ENCODE results near the gene CCL4. TPM values are rescaled to one million over a fixed set of nuclear protein-coding genes. Genes with fewer than 3 reads are reported as not detected.

The CCL4 gene
- total RNA-seq = not detected in 2 replicates

DNA sequence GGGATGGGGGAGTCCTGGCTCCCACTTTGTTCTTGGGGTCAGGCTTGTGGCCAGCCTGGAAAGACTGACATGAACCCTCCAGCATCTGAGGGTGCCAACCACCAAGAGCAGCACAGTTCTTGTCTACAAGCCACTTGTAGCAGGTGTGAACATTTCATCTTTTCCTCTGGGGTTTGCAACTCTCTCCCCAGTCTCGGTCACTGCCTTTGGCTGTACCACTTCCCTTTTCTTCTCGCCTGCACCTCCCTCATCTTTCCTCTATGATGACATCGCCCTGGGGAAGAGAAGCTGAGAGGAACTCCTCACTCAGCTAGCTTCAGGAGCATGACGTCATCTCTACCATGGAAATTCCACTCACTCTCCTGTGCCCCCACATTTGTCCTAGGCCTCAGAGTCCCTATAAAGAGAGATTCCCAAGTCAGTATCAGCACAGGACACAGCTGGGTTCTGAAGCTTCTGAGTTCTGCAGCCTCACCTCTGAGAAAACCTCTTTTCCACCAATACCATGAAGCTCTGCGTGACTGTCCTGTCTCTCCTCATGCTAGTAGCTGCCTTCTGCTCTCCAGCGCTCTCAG lies at the start of gene CCL4:
Gene CCL4 (plus strand): TSS at position 427 of the 575 bp plus-strand sequence. CDS start 79 bp downstream, at position 506.

DNA sequence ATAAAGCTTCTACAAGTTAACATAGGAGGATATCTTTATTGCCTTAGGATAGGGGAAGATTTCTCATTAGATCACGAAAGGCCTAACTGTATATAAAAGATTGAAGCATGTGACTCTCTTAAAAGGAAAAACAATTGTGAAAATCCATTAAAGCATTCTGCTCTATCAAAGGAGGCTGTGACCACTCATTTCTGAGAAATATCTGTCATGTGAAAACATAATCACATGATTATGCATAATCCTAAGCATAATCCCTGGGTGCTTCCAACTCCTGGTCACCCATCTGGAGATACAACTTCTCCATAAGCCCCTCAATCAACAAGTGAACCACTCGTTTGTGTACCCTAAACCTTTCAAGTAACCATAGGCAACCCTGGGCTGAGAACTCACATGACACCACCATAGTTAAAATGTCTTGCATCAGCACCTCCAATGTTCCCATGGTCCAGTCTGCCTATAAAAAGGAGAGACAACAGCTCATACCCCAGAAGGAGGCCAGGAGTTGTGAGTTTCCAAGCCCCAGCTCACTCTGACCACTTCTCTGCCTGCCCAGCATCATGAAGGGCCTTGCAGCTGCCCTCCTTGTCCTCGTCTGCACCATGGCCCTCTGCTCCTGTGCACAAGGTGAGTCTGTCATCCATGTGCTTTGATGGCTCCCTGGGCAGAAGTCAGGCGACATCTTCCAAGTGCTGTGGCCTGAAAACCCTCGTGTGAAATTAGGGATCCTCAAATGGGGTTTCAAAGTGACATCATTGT lies 39.7 kb upstream of the CCL4 start, which contains the start of gene CCL18:
Gene CCL18 (plus strand): TSS at position 487 of the 756 bp plus-strand sequence. CDS start 71 bp downstream, at position 558.

GRCh38 chr17:36089888-36090836 lies 13.5 kb upstream of the CCL4 start, which contains the start of gene CCL3:
Gene CCL3, minus strand, starts transcription at chr17:36090143. Its CDS starts 85 bp downstream, at chr17:36090058.

Other genes with a start within 250 kb of the CCL4 start
- gene HEATR9, start 234.9 kb upstream of the CCL4 start, total RNA-seq = not detected in 2 replicates
- gene CCL5, start 223.5 kb upstream of the CCL4 start, total RNA-seq = 0.52 TPM in 1 of 2 replicates, not detected in the other
- gene RDM1, start 173.1 kb upstream of the CCL4 start, total RNA-seq = 0.13 and 0.80 TPM in 2 replicates
- gene LYZL6, start 160.1 kb upstream of the CCL4 start, total RNA-seq = not detected in 2 replicates
- not detected in 2 replicates for gene CCL16, start 122.3 kb upstream of the CCL4 start, total RNA-seq
- not detected in 2 replicates for gene CCL14, start 117.1 kb upstream of the CCL4 start, total RNA-seq
- not detected in 2 replicates for gene CCL15, start 102.3 kb upstream of the CCL4 start, total RNA-seq
- not detected in 2 replicates for gene CCL23, start 85.9 kb upstream of the CCL4 start, total RNA-seq
- not detected in 2 replicates for gene CCL18, start 39.6 kb upstream of the CCL4 start, total RNA-seq
- not detected in 2 replicates for gene CCL3, start 13.7 kb upstream of the CCL4 start, total RNA-seq
- 1.9 TPM in 1 of 2 replicates, not detected in the other for gene TBC1D3B, start 72.8 kb downstream of the CCL4 start, total RNA-seq
- not detected in 2 replicates for gene CCL3L1, start 92.9 kb downstream of the CCL4 start, total RNA-seq
- not detected in 2 replicates for gene CCL4L2, start 107.2 kb downstream of the CCL4 start, total RNA-seq
- gene TBC1D3I, start 160.7 kb downstream of the CCL4 start, total RNA-seq = 0.39 TPM in 1 of 2 replicates, not detected in the other
- not detected in 2 replicates for gene TBC1D3G, start 220.1 kb downstream of the CCL4 start, total RNA-seq

All from epithelial cell of alveolus of lung (primary cell).